SKM-1 treated with dmso at 0.1 percent for 144 hours (cell line): ENCODE data around the gene KATNAL1.
"Not testable (repeated sequence)": the region's sequence is repeated elsewhere in the genome, so short reads cannot be mapped to it uniquely, and the experiment has no call there.

ENCODE experiments used
- DNase-seq: peaks from one replicate; lab custom pipeline; 2025; ENCODE audit not compliant: unreplicated experiment; lab: John Stamatoyannopoulos, UW

The KATNAL1 gene

DNA sequence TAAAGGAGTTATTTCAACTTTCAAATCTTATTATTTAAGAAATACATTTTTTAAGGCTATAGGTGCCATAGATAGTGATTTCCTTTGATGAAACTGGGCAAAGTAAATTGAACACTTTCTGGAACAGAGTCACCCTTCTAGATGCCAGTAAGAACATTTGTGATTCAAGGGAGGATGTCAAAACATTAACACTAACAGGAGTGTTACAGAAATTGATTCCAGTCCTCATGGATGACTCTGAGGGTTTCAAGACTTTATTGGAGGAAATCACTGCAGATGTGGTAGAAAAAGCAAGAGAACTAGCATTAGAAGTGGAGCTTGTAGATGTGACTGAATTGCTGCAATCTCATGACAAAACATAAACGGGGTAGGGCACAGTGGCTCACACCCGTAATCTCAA, 12.2 kb downstream of the KATNAL1 start:
- no peak for DNase-seq

DNA sequence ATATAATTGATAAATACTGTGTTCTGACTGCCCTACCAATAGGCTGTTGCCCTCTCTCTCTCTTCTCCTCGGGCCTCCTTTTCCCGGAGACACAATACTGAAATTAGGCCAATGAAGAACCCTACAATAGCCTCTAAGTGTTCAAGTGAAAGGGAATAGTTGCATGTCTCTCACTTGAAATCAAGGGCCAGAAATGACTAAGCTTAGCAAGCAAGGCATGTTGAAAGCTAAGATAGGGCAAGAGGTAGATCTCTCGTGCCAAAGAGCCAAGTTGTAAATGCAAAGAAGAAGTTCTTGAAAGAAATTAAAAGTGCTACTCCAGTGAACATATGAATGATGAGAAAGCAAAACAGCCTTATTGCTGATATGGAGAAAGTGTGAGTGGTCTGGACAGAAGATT, 13.3 kb downstream of the KATNAL1 start:
- no peak for DNase-seq

DNA sequence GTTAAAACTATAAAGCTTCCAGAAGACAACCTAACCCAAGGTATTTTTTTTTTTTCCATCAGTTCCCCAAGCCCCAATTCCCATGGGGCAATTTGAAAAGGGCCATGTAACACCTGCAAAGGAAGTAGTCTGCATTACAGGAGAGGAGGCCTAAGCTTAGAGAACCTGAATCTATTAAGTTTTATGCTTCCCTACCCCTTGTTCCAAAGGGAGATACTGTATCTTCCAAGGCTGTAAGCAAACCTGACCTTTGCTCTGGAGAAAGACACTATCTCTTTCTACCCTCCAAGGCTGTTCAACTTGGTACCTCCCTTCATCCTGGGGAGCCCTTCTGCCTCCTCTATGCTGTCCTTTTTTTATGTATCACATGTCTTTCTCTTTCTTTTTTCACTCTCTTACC, 15.0 kb downstream of the KATNAL1 start:
- DNase-seq: no peak

DNA sequence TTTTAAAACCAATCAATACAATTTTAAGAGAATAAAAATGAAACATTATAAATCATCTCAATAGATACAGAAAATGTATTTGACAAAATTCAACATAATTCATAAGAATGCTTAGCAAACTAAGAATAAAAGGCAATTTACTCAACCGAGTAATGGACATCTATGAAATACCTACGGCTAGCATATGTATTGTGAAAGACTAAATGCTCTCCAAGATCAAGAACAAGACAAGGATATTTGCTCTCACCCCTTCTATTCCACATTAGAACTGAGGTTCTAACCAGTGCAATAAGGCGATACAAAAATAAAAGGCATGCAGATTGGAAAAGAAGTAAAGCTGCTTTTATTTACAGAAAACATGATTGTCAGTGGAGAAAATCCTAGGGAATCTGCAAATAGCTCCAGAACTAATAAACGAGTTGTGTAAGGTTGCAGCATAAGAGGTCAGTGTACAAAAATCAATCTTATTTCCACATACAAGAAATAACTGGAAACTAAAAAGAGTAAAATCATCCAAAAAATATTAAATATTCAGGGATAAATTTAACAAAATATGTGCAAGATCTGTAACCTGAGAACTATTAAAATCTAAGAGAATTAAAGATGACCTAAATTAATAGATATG, 16.4 kb downstream of the KATNAL1 start:
- no peak for DNase-seq

DNA sequence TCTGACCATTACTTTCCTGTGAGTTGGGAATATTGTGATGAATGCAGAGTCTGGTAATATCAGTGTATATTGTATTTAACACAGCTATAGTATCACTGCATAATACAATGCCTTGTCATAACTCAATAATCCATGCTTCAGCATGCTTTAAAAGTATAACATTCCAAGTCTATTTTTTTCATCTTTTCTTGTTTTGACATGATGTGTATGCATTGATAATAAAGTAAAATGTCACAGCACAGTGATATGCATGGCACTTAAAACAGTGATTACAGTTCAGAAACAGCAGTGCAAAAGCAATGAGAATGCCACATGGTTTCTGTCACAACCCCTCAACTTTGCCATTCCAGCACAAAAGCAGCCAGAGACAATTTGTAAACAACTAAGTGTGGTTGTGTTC, 17.8 kb downstream of the KATNAL1 start:
- no peak for DNase-seq

DNA sequence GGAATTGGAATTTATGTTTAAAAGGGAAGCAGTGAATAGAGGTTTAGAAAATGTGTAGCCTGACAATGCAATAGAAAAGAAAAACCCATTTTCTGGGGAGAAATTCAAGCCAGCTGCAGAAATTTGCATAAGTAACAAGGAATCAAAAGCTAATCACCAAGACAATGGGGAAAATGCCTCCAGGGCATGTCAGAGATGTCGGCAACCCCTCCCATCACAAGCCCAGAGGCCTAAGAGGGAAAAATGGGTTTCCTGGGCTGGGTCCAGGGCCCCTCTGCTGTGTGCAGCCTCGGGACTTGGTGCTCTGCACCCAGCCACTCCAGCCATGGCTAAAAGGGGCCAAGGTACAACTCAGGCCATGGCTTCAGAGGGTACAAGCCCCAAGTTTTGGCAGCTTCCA, 21.3 kb downstream of the KATNAL1 start:
- DNase-seq: not testable (repeated sequence)

DNA sequence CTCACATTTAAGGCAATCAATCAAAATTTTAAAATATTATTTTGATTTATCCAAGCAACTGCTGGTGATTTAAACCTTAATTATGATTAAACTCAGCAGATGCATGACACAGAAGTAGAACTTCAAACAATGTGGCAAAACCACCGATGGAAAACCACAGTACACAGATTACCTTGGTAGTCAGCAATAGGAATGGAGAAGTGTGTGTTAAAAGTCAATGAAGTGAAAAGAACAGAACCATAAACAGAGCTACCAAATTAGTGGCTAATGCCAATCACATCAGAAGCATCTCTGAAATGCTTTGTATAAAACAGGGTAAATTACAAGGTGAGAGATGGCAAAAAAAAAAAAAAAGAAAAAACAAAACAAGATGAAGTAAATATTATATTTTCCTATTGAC, 31.2 kb downstream of the KATNAL1 start:
- DNase-seq: no peak

DNA sequence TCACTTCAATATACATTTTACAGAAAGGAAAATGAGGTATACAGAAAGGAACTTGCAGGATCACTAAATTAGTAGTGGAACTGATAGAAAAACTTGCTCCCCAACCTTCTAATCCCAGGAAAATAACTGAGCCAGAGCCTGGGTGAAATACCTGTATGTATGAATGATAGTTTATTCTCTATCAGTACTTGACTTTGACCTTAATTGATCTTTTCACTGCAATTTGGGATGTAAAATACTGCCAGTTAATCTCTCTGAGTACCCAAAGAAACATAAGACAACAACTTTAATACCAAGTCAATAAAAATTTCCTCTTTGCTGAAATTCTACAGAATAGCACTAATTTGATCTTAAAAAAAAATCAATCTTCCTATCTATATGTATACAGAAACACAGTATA, 33.3 kb downstream of the KATNAL1 start:
- DNase-seq: no peak

DNA sequence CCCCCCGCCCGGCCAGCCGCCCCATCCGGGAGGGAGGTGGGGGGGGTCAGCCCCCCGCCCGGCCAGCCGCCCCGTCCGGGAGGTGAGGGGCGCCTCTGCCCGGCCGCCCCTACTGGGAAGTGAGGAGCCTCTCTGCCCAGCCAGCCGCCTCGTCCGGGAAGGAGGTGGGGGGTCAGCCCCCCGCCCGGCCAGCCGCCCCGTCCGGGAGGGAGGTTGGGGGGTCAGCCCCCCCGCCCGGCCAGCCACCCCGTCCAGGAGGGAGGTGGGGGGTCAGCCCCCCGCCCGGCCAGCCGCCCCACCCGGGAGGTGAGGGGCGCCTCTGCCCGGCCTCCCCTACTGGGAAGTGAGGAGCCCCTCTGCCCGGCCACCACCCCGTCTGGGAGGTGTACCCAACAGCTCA, 37.3 kb downstream of the KATNAL1 start:
- DNase-seq: not testable (repeated sequence)

DNA sequence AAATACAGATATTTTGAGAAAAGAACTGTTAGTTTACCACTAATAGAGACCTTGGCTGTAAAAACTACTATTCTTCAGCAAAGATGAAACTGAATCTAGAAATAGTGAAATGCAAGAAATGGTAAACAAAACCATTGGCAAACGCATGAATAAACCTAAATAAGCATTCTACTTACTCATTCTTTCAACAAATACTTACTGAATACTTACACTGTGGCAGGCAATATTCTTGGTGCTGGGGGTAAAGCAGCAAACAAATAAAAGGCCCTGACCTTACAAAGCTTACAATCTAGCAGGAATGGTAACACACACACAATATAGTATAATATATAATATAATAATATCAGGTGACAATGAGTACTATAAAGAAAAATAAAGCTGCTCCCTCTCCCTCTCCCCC, 38.7 kb downstream of the KATNAL1 start:
- DNase-seq: no peak

DNA sequence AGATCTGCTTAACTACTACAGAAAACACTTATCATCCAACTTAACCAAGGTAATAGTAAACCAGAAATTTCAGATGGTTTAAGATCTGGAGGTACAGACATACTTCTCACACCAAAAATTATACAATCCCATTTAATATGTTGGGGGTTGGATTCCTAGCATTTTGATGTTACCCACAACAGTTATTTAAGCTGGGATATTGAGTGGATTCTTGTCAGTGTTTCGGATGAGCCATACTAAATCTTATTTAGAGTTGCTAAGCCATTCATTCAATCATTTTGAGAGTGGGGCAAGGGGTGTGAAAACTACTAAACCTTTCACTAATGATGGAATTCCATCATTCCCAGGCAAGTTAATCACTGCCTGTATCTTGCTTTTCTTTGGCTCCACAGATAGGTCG, 40.6 kb downstream of the KATNAL1 start:
- DNase-seq: no peak

DNA sequence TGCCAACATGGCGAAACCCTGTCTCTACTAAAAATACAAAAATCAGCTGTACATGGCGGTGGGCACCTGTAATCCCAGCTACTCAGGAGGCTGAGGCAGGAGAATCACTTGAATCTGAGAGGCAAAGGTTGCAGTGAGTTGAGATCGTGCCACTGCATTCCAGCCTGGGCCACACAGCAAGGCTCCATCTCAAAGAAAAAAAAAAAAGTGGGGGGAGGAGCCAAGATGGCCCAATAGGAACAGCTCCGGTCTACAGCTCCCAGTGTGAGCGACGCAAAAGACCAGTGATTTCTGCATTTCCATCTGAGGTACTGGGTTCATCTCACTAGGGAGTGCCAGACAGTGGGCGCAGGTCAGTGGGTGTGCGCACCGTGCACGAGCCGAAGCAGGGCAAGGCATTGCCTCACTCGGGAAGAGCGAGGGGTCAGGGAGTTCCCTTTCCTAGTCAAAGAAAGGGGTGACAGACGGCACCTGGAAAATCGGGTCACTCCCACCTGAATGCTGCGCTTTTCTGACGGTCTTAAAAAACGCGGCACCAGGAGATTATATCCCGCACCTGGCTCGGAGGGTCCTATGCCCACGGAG, 48.1 kb downstream of the KATNAL1 start:
- DNase-seq: not testable (repeated sequence)

DNA sequence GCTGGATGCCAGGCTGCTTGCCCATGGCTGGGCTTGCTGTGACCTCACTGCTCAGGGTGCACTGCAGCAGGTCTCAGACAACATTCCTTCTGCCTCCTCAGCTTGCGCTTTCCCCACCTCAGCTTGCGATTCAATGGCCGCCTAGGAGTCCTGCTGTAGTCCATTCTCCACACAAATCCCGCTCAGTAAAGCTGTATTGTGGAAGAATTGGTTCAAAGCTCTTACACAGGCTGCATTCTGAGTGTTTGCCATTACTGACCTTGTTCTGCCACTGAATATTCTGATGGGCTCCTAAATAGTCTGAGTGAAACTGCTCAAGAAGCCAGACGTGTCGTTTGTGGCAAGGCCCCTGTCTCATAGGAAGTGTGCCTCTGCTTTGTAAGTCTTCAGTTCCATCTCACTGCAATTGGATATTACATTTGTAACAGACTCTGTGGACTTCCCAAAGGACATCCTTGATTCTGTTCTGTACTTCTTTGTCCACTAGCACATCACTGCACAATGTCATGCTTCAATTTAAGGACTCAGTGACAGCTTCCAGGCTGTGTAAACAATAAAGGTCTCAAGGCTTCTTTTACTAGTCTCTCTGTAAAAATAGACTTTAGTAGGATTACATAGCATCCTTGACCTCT, 49.8 kb downstream of the KATNAL1 start:
- DNase-seq: no peak

DNA sequence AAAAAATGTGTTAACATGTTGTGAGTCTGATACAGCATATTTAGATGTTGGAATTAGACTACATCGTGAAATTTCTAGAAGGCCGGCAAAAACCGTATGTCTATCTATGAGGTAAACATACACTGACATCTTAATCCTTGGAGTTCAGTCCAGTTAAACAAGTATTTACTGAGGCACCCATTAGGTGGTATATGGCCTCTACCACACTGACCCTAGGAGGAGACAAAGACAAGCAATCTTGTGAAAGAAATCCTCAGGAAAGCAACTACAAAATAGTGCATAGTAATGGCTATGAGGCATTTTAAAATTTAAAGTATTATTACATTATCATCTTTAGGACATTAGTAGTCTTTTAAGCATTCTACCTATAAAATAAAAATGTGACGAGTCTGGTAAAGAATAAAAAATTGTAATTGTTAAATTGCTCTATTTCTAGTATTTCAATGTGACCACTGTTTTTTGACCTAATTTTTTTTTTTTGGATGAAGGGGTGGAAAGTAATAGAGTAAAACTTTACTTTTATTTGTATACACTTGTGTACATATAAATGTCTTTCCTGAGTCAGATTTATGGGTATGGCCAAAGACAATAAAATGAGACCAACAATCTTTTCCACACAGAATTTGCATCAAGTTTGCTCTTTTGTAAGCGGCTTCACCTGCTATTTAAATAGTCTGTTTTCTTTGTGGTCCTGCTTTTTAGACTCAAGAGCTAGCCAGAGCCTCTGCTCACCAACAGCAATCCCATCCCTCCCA, 50.5 kb downstream of the KATNAL1 start:
- no peak for DNase-seq

DNA sequence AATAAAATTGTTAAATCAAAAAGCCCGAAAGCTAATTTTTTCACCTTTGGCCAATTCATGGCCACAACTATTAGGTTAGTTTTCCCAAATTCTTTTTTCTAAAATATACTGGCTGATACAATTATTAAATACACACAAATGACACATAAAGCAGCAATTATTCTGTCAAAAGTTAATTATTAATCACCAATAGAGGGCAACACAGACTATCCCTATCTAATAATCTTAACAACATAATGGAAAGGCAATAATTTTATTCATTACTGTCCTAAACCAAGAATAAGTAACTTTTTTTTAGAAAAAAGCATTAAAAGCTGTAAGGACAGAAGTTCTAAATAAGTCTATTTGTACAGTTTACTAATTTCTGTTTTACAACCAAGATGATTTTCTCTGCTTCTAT, 51.7 kb downstream of the KATNAL1 start:
- no peak for DNase-seq

DNA sequence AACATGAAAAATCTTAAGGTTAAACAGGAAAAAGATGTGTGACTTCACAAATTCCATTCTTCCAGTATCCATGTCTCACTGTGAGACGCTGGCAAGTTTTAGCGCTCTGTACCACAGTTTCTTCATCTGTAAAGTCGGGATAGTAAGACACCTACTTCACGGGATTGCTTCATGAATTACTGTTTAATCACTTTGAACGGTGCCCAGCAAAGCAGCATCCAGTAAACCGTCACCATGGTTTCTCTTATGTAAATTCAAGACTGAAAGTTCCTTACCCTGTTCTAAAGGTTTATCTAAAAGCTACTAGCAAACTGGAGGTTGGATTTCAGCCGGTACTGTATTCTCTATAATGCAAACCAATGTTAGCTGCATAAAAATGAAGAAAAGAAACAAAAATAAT, 53.5 kb downstream of the KATNAL1 start:
- DNase-seq: no peak

DNA sequence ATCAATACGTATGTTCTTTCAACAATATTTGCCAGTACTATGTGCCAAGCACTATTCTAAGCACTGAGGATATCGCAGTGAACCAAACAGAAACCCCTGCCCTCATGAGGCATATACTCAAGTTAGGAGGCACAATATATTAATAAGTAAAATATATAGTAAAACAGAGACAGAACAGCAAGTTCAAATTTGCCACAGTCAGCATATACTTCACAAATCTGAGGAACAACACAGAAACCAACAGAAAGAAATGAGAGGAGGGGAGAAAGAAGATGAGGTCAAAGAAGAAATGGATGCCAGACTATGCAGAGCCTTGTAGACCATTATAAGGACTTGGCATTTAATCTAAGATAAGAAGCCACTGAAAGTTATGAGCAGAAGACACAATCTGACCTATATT, 59.9 kb downstream of the KATNAL1 start:
- no peak for DNase-seq

DNA sequence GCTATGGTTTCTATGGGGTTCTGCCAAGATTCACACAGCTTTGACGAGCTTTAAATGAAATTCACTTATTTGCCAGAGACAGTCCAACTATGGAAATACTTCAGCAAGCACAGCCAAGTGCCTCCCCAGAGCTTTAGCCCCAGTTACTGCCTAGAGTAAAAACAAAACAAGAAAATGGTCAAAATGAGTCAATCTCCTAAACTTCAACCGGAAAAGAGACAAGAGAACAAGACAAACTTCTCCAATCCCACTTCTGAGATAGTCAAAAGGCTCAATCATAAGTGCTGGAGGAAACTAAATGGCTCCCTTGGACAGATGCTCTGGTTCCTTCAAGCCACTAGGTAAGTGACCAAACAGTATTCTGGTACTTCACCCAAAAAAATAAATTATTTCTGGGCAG, 65.8 kb downstream of the KATNAL1 start:
- no peak for DNase-seq

DNA sequence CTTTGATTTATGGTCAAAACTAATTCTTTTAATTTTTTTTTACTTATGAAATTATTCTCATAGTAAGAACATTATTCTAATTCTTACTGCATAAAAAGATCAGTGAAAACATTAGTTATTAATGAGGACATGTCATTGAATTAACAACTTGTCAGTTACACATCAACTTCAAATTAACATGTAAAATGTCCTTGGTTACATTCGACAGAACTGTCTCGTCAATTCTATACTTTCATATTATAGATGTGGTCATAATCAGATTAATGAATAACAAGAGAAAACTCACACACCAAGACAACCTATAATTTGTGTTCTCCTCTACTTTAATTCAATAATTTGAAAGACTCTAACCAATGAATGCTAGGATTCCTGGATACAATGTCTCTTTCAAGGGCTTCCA, 66.7 kb downstream of the KATNAL1 start:
- no peak for DNase-seq

DNA sequence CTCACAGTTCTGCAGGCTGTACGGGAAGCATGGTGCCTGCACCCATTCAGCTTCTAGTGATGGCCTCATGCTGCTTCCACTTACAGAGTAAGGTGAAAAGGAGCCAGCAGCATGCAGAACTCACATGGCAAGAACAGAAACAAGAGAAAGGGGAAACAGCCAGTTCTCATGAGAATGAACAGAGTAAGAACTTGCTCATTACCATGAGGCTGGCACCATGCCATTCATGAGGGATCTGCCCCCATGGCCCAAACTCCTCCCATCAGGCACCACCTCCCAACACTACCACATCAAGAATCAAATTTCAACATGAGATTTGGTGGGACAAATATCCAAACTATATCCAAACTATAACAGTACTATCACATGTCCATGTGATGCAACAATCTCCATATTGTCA, 72.1 kb downstream of the KATNAL1 start:
- no peak for DNase-seq

DNA sequence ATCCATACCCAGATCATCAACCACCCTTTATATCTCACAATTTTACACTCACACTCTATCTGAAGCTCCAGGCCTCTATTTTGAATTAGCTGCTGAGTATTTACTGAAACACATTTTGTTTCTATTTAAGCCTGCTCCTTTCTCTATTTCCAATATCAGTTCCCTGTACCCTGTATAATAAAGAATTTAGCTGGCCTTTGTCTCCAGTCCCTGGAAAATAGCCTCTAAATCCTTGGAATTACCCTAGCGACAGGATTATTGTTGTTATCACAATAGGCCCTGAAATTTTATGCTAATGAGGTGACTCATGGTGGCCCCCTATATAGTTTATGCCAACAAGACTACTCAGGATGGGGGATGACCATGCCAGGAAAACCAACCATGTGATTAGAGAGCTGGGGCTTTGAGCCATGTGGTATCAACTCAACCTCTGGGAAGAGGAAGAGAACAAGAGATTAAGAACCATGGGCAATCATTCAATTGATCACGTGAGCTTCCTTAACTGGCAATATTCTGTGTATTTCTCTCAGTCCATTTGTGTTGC, 72.7 kb downstream of the KATNAL1 start:
- no peak for DNase-seq

DNA sequence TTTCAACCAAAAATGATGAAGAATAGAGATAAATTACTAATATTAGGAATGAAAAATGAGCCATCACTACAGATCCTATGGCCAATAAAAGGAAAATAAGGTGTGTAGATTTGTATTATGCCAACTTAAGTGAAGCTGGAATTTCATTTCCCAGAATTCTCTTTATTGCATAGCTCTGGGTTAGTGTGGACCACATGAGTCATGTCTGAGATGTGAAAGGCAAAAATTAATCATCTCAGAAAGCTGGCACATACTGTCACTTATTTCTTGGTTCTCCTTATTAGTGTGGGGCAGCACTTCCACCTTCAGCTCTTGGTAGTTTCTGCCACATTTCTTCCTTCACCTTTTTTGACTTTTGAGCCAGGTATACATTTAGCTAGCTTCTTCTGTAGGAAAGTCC, 82.6 kb downstream of the KATNAL1 start:
- DNase-seq: no peak
